GM19372 (cell line): ENCODE results near the gene SLC22A23.

ENCODE experiments used
- ATAC-seq: cut with Tn5 transposase; IDR thresholded peaks from one replicate; pipeline ENCODE4 v1.9.1; 2021; ENCODE audit warnings: mild to moderate bottlenecking, low read depth, moderate library complexity; ENCODE audit not compliant: unreplicated experiment

Gene SLC22A23

GRCh38 chr6:3423439-3424184, 33.2 kb downstream of the SLC22A23 start:
- no peak for ATAC-seq

DNA sequence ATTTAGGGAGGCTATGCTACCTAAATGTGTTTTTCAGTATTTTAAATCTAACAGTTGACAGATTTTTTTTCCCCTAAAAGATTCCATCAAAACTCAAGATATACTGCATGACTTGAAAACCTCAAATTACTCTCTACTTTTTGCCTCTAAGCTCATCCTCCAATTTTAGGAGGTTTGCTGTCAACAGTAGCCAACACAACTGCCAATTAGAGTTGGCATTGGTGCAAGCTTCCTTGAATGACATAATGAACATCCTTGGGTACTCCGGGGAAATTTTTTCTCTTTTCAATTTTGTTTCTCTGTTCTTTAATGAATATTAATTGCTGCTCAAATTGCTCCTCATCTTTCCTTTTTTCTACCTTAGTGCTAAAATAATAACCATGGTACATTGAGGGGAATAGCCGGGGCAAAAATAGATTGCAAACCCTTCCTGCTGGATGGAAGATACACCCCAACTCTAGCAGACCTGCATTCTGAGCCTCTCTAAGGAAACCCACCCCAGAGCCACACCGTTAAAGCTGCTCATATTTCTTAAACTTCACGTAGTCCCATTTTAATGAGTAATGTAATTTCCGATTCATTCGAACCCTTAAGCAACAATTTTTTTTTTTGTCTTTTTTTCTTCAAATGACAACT, 34.3 kb downstream of the SLC22A23 start:
- ATAC-seq = no peak

- ATAC-seq = no peak
Observed at GRCh38 chr6:3421791-3422434, 34.9 kb downstream of the SLC22A23 start.

DNA sequence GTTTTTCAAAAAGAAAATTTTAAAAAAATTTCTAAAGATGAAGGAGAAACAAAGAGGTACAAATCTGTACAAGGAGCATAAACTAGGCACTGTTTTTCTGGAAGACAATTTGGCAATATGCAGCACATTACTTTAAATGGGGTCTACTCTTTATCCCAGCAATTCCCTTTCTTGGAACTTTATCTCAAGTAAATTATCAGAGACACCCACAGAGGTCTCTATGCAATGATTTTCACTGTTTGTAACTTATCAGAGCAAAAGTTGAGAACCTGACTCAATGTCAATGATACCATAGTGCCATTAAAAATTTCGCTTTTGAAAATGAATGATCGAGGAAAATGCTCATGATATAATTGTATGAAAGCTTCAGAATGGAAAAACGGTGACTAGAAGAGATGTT, 35.7 kb downstream of the SLC22A23 start:
- no peak for ATAC-seq

DNA sequence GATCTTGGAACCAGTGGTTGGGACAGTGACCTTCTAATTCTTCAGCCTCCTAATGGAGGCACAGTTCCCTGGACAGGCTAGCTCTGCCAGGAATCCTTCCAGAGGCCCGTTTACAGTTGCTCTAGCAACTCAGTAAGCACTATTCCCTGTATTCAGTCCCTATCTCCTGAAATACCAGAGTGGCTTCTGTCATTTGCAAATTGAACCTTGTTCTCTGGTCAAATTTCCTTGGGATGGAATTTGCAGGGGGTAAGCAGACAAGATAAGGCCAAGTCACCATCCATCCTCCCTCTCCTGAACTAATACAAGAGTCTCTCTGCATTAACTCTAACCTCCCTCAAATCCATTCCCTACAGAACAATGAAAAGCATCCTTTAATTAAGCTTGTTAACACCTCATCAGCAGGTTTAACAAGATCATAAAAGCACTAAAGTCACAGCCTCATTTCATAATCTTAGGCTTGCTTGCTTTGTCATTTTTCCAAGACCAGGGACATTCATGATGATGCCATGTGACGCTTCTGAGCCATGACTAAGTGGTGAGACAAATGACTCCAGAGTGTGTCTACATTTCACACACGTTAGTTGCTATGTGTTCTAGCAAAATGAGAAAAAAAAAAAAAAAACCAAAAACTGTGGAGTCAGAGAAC, 37.1 kb downstream of the SLC22A23 start:
- ATAC-seq = no peak

- ATAC-seq = no peak
Observed at GRCh38 chr6:3418496-3419060, 38.3 kb downstream of the SLC22A23 start.

DNA sequence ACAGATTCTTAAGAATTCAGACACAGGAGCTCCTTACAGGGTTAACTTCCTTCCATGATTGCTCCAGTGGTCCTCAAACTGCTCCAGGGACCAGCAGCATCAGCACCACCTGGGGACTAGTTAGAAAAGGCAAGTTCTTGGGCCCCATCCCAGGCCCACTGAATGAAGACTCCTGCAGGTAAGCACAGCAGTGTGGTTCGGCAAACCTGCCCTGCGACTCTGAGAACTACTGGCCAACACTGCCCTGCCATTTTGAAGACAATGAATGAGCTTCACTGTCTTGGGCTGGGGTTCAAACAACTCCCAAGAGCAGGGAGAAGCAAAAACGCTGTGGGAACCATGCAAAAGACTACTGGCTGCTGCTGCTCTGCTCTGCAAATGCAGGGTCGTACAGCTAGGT, 39.4 kb downstream of the SLC22A23 start:
- ATAC-seq = no peak

- no peak for ATAC-seq
Observed at GRCh38 chr6:3415490-3415889, 41.4 kb downstream of the SLC22A23 start.

GRCh38 chr6:3415082-3415453, 41.8 kb downstream of the SLC22A23 start:
- ATAC-seq = no peak

DNA sequence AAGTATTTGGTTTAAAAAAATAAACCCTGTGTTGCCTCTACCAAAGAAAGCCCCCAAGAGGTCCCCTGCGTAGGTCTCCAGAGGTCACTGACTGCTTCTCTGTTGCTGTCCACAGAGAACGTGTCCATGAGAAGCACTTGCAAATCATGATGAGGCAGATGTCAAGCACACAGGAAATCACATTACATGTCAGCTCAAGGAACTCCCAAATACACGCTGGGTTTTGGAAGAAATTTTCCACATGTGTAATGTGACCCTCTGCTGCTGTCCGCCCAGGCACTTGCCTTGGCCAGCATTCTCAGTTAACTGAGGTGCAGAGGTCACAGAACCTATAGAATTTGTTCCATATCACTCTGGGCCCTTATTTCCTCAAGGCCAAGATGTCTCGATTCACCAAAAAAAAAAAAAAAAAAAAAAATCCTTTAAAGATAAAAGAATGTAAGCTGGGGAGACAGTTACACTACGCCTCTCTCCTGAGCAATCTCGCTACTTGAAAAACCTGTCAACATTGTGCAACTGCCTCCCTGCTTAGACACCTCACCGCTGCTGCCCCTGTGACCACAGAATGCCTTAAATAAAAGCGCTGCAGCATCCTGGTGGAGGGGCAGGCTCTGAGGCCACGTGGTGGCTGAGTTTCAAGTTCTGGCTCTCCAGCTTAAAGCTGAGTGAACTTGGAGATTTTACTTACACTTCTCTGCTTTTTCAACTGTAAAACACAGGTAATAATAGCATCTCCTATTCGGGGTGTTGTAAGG, 42.3 kb downstream of the SLC22A23 start:
- ATAC-seq = no peak

DNA sequence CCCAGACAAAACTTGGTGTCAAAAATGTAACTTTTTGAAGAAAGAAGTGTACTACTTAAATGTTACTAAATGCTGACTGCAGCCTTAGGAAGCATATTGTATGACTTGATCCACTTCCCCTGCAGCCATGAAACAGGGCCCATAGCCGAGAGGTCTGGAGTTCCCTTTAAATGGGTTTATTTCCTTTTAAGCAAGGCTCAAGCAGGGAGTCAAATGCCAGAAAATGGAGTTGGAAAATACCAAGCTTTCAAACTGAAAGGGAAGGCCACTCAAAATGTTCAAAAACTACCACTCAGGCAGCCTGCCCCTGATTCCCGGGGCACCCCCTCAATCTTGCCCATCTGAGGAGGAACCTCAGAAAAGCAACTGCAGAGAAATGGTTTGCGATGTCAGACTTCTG, 43.3 kb downstream of the SLC22A23 start:
- no peak for ATAC-seq

DNA sequence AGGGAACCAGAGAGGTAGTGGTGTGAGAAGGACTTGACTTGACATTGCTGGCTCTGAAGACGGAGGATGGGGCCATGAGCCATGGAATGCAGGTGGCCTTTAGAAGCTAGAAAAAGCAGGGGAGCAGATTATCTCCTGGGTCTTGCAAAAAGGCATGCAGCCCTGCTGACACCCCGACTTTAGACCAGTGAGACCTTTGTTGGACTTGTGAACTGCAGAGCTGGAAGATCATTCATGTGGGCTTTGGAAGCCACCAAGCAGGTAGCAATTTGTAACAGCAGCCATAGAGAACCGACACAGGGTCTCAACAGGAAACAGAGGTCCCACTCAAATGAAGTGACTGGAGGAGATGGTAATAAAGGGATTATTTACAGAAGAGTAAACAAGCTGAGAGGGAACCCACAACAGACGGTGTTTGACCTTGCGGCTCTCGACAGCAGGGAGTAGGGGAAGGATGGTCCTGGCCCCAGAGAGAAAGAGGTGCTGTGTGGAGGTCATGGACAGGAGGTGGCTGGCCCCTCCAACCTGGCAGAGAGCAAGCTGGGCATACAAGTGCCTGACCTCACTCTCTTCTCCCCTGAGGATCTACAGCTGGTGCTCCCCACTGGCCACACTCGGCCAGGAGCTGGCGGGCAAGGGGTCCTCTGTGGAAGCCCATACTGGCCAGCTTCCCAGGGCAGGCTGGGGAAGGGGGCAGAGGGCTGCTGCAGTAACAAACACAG, 43.9 kb downstream of the SLC22A23 start:
- ATAC-seq = no peak

GRCh38 chr6:3411967-3412778, 44.7 kb downstream of the SLC22A23 start:
- ATAC-seq = no peak

DNA sequence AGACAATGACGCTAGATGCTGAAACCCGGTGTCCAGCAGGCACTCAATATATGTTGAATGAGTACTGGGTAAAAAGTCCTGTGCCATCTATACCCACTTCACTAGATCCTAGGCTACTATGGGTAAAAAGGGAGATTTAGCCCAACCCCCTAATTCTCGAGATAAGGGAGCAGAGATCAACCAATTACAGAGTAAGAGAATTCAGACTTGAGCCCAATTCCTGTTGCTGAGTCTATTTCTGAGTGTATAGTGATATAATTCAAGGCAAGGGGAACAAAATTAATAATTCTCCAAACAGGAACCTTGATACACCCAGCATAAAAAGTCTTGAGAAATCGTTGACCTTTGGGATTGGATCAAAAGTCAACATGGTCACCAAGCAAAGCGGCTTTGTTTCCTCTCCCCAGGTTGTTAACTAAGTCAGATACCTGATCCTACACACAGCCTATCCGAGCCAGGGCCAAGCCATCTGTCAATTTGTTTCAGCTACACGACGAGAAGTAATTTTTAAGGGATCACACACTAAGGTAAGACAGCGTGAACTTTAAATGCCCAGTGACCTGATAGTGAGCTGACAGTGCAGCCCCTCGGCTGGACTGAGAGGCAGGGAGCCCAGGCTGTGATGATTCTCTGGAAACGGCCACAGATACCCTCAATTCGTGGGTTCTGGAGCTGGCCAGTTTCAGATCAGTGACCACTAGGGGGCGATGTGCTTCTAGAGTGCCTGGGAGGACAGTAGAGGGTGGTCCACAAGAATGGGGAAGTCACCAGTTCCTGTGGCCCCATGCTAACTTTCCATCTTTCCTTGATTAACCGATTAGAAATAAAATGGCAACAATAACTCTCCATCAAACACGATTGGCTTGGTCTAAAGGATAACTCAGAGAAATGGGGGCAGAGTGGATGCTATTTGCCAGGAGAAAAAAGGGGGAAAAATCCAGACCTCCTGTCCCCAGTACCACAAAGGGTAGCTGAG, 46.2 kb downstream of the SLC22A23 start:
- no peak for ATAC-seq

GRCh38 chr6:3409699-3410384, 47.0 kb downstream of the SLC22A23 start:
- ATAC-seq = no peak

- no peak for ATAC-seq
Observed at GRCh38 chr6:3408665-3409064, 48.2 kb downstream of the SLC22A23 start.

- no peak for ATAC-seq
Observed at GRCh38 chr6:3407840-3408239, 49.0 kb downstream of the SLC22A23 start.
